ENCODE results near the gene CENPE. TPM values are rescaled to one million over a fixed set of nuclear protein-coding genes. Genes with fewer than 3 reads are reported as not detected.

The CENPE gene
- total and polyA plus RNA-seq, 2 donors (not counting 1 experiment from before 2014, with no cell fraction given), result 0.15 to 2.8 TPM

- Histone ChIP-seq H3K9ac (ENCODE audit: low read length) (no peak overlapping the region), H3K4me2 (replicated peaks; ENCODE audit: low read depth, low read length, poor library complexity, severe bottlenecking) (no peak overlapping the region), H3K36me3 (replicated peaks in 1 of 2; ENCODE audit: control extremely low read depth in 1 of 2, control insufficient read depth in 1 of 2, extremely low read depth in 1 of 2, insufficient read depth in 2 of 2, low read length in 1 of 2) (peaks cover 0 to 2% of the 10 kb centered on the region in 2 experiments), H3K79me2 (ENCODE audit: control insufficient read depth, insufficient read depth, low read length) (no peaks in the 10 kb centered on the region), H2AFZ (ENCODE audit: insufficient read depth, low read depth, low read length, poor library complexity, severe bottlenecking) (no peak overlapping the region), H3K27ac (ENCODE audit: low read length in 2 of 2) (no peak overlapping the region), H3K9me3 (ENCODE audit: control extremely low read depth in 1 of 3, control insufficient read depth in 2 of 3, insufficient read depth in 1 of 3, low read length in 2 of 3) (peaks cover 0 to 5% (median 0%) of the 10 kb centered on the region in 3 donors), H4K20me1 (ENCODE audit: control insufficient read depth, insufficient read depth, low read length, poor library complexity, severe bottlenecking) (no peaks in the 10 kb centered on the region), H3K4me3 (ENCODE audit: control extremely low read depth in 1 of 5, extremely low read depth in 1 of 5, insufficient read depth in 1 of 5, low read depth in 2 of 5, low read length in 4 of 5) (no peak overlapping the region), H3K4me1 (ENCODE audit: control insufficient read depth in 2 of 2, insufficient read depth in 2 of 2, low read length in 2 of 2) (no peaks in the 10 kb centered on the region), H3K27me3 (replicated peaks in 1 of 4; ENCODE audit: control extremely low read depth in 1 of 4, control insufficient read depth in 3 of 4, insufficient read depth in 4 of 4, low read length in 3 of 4) (no peaks in the 10 kb centered on the region)
- ChIA-PET CTCF (no interaction called here), POLR2A (no interaction called here)
- DNase-seq, result no peak
- ATAC-seq (ENCODE audit: low read depth), result no peak
- WGBS (ENCODE audit: insufficient coverage), result no CpG with 5 or more reads among the region's 3 CpGs
- Mint-ChIP-seq H3K9me3 (ENCODE audit: insufficient read depth) (peaks cover 6% of the 10 kb centered on the region), H3K4me3 (no peak overlapping the region), H3K27me3 (no peaks in the 10 kb centered on the region), H3K27ac (no peak overlapping the region), H3K4me1 (no peaks in the 10 kb centered on the region)
- TF ChIP-seq, protein P1, sequence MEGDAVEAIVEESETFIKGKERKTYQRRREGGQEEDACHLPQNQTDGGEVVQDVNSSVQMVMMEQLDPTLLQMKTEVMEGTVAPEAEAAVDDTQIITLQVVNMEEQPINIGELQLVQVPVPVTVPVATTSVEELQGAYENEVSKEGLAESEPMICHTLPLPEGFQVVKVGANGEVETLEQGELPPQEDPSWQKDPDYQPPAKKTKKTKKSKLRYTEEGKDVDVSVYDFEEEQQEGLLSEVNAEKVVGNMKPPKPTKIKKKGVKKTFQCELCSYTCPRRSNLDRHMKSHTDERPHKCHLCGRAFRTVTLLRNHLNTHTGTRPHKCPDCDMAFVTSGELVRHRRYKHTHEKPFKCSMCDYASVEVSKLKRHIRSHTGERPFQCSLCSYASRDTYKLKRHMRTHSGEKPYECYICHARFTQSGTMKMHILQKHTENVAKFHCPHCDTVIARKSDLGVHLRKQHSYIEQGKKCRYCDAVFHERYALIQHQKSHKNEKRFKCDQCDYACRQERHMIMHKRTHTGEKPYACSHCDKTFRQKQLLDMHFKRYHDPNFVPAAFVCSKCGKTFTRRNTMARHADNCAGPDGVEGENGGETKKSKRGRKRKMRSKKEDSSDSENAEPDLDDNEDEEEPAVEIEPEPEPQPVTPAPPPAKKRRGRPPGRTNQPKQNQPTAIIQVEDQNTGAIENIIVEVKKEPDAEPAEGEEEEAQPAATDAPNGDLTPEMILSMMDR (IDR thresholded peaks at IDR 0.05), result no peak
- TF ChIP-seq EZH2 (IDR thresholded peaks at IDR 0.05; ENCODE audit: borderline replicate concordance, insufficient read depth, low read depth, low read length, poor library complexity, severe bottlenecking), result no peak
- intact Hi-C loops (cut with micrococcal nuclease), result no loop called here
Measured at GRCh38 chr4:103126126-103126525, 72.0 kb downstream of the CENPE start.

DNA sequence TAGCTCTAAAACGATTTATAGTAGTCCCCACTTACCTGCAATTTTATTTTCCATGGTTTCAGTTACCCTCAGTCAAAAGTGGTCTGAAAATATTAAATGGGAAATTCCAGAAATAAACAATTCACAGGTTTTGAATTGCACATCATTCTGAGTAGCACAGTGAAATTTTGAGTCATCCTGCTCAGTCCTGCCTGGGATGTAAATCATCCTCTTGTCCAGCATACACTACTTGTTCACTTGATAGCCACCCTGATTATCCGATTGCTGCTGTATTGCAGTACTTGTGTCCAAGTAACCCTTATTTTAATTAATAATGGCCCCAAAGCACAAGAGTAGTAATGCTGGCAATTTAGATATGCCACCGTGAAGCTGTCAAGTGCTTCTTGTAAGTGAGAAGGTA is 75.0 kb downstream of the CENPE start:
- no peak for ATAC-seq (ENCODE audit: low read depth)
- POLR2A ChIA-PET, result no interaction called here
- H4K20me1 ChIP-seq (ENCODE audit: control insufficient read depth, insufficient read depth, low read length, poor library complexity, severe bottlenecking), result no peaks in the 10 kb centered on the region

More for the DNA sequence above, 75.0 kb downstream of the CENPE start:
- Histone ChIP-seq H3K4me1 (ENCODE audit: control insufficient read depth in 2 of 2, insufficient read depth in 2 of 2, low read length in 2 of 2) (no peaks in the 10 kb centered on the region), H3K36me3 (replicated peaks in 1 of 2; ENCODE audit: control extremely low read depth in 1 of 2, control insufficient read depth in 1 of 2, extremely low read depth in 1 of 2, insufficient read depth in 2 of 2, low read length in 1 of 2) (peaks cover 0 to 2% of the 10 kb centered on the region in 2 experiments), H3K9me3 (ENCODE audit: control extremely low read depth in 1 of 3, control insufficient read depth in 2 of 3, insufficient read depth in 1 of 3, low read length in 2 of 3) (no peaks in the 10 kb centered on the region), H3K9ac (ENCODE audit: low read length) (no peak overlapping the region), H3K4me3 (ENCODE audit: control extremely low read depth in 1 of 5, extremely low read depth in 1 of 5, insufficient read depth in 1 of 5, low read depth in 2 of 5, low read length in 4 of 5) (no peak overlapping the region), H3K4me2 (replicated peaks; ENCODE audit: low read depth, low read length, poor library complexity, severe bottlenecking) (no peak overlapping the region), H3K27me3 (replicated peaks in 1 of 4; ENCODE audit: control extremely low read depth in 1 of 4, control insufficient read depth in 3 of 4, insufficient read depth in 4 of 4, low read length in 3 of 4) (no peaks in the 10 kb centered on the region), H3K79me2 (ENCODE audit: control insufficient read depth, insufficient read depth, low read length) (no peaks in the 10 kb centered on the region), H2AFZ (ENCODE audit: insufficient read depth, low read depth, low read length, poor library complexity, severe bottlenecking) (no peak overlapping the region), H3K27ac (ENCODE audit: low read length in 2 of 2) (no peak overlapping the region)
- H3K9me3 Mint-ChIP-seq (ENCODE audit: insufficient read depth), result peaks cover 3% of the 10 kb centered on the region
- no peaks in the 10 kb centered on the region for H3K4me1 Mint-ChIP-seq
- intact Hi-C loops (cut with micrococcal nuclease), result no loop called here
- no peak overlapping the region for H3K4me3 Mint-ChIP-seq
- CTCF ChIA-PET, result no interaction called here
- no CpG with 5 or more reads among the region's 3 CpGs for WGBS (ENCODE audit: insufficient coverage)
- H3K27me3 Mint-ChIP-seq, result no peaks in the 10 kb centered on the region
- H3K27ac Mint-ChIP-seq, result no peak overlapping the region
- no peak for TF ChIP-seq EZH2 (IDR thresholded peaks at IDR 0.05; ENCODE audit: borderline replicate concordance, insufficient read depth, low read depth, low read length, poor library complexity, severe bottlenecking)
- TF ChIP-seq, protein P1 (IDR thresholded peaks at IDR 0.05), result no peak
- no peak for DNase-seq

Measured in B cell (primary cell).